Lung (tissue), 12 donors: ENCODE results near the gene EDARADD. TPM values are rescaled to one million over a fixed set of nuclear protein-coding genes. Genes with fewer than 3 reads are reported as not detected.

Source experiments
- ATAC-seq: fragments of 200-7000 bp; cut with Tn5 transposase; one replicate; pipeline ENCODE4 v1.9.1; 2020; ENCODE audit warnings: moderate number of reproducible peaks; ENCODE audit not compliant: insufficient read depth, low FRiP score
- DNase-seq, 3 donors: peaks; one replicate each; pipeline ENCODE4 v3.0.0-alpha.2; 2013 to 2017
- H3K27ac ChIP-seq, 2 donors: one replicate each; pipeline ENCODE4 v1.5.1; 2013; ENCODE audit warnings: mild to moderate bottlenecking in 2 of 2, moderate library complexity in 2 of 2, control low read depth in 1 of 2, inconsistent platforms in 1 of 2, low read depth in 1 of 2, low read length in 1 of 2
- H3K27me3 ChIP-seq, 3 donors: one replicate each; pipeline ENCODE4 v1.5.1; 2013; ENCODE audit warnings: low read length in 2 of 3; ENCODE audit not compliant: control insufficient read depth in 3 of 3, insufficient read depth in 3 of 3
- H3K36me3 ChIP-seq, 4 donors: one replicate each; pipeline ENCODE4 v1.5.1; 2013; ENCODE audit warnings: low read length in 4 of 4, mild to moderate bottlenecking in 1 of 4, moderate library complexity in 1 of 4; ENCODE audit not compliant: control insufficient read depth in 4 of 4, insufficient read depth in 4 of 4
- H3K4me1 ChIP-seq, 5 donors: one replicate each; pipeline ENCODE4 v1.5.1; 2013; ENCODE audit warnings: low read length in 5 of 5, mild to moderate bottlenecking in 2 of 5, moderate library complexity in 1 of 5; ENCODE audit not compliant: control insufficient read depth in 5 of 5, insufficient read depth in 5 of 5
- H3K4me3 ChIP-seq: one replicate; pipeline ENCODE4 v1.5.1; 2013; ENCODE audit warnings: mild to moderate bottlenecking, control low read depth, moderate library complexity
- H3K9ac ChIP-seq, 2 donors: one replicate each; pipeline ENCODE4 v1.5.1; 2013; ENCODE audit warnings: low read length in 2 of 2, control low read depth in 1 of 2; ENCODE audit not compliant: insufficient read depth in 1 of 2
- H3K9me3 ChIP-seq, 4 donors: one replicate each; pipeline ENCODE4 v1.5.1; 2013; ENCODE audit warnings: low read length in 3 of 4, mild to moderate bottlenecking in 1 of 4, moderate library complexity in 1 of 4; ENCODE audit not compliant: control insufficient read depth in 4 of 4, insufficient read depth in 3 of 4
- WGBS, 2 donors: extraction: QIAGEN DNeasy Blood & Tissue Kit; methylation state at CpG; one replicate each; pipeline ENCODE4 v1.1.7; 2013; 5-methylcytosine and 5-hydroxymethylcytosine counted together
- polyA plus RNA-seq, 2 donors: library from polyadenylated mRNA; stranded (reverse); fragments of 200-250 nt; gene quantifications; one replicate each; pipeline ENCODE4 v1.2.1, GENCODE V29; 2013
- total RNA-seq, 2 donors: library from RNA; depleted of rRNA in 1 of 2; stranded (reverse); fragments of >200 nt in 1 of 2; gene quantifications; one replicate each; pipeline ENCODE4 v1.2.1, GENCODE V29; 2014 to 2021
- TF ChIP-seq, protein P1 (sequence below): IDR thresholded peaks from 2 replicates; pipeline ENCODE4 v1.5.1; 2012; ENCODE audit warnings: mild to moderate bottlenecking; ENCODE audit errors: control extremely low read depth, extremely low read depth
- donor health status: control.
- donor health status: control.
- donor health status: Bipolar disorder and iron deficiency.
- donor health status: healthy.
- donor health status: DM: yes; HTN: yes; CAD: no.

EDARADD gene
- total and polyA plus RNA-seq, 4 donors: 0.37 to 2.3 (median 1.1) TPM

DNA sequence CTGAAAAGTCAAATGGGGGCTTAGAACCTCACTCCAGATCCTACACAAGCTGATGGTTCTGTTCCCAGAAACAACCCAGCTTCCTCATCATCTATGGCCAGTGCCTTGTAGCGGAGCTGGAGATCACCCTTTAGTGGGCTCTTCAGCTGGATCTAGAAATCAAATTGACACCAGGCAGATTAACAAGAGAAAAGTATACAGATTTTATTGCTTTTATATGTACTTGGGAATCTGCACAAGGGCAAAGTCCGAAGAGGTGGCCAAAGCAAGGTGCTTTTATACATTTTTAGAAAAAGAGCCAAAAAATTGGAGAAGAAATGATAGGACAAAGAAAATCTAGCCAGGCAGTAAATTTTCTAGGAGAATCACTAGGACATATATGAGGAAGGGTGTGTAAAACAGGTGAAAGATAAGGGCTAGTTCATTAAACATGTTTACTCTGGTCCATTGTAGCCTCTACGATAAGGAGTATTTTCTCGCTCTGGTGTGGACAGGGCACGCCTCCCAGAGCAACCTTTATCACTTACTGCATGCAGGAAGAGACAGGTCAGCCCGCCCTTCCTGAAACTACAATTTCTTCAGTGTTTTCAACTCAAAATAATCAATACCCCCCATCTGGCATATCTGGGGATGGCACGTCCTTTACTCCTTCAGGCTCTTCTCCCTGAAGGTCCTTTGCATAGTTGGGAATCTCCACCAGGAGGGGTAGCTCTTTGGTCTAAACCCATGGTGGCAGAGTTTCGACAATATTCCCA, 115.7 kb downstream of the EDARADD start:
- Histone ChIP-seq H3K9me3 (no peaks in the 10 kb centered on the region), H3K4me3 (no peak overlapping the region), H3K4me1 (peaks cover 1 to 11% (median 6%) of the 10 kb centered on the region in 5 donors), H3K9ac (no peak overlapping the region), H3K27me3 (no peaks in the 10 kb centered on the region), H3K36me3 (no peaks in the 10 kb centered on the region), H3K27ac (no peak overlapping the region)
- DNase-seq (no peak), ATAC-seq (no peak)
- WGBS, 2 donors: 91 to 93% methylated on average over 8 of the region's 8 CpGs
- TF ChIP-seq, protein P1, sequence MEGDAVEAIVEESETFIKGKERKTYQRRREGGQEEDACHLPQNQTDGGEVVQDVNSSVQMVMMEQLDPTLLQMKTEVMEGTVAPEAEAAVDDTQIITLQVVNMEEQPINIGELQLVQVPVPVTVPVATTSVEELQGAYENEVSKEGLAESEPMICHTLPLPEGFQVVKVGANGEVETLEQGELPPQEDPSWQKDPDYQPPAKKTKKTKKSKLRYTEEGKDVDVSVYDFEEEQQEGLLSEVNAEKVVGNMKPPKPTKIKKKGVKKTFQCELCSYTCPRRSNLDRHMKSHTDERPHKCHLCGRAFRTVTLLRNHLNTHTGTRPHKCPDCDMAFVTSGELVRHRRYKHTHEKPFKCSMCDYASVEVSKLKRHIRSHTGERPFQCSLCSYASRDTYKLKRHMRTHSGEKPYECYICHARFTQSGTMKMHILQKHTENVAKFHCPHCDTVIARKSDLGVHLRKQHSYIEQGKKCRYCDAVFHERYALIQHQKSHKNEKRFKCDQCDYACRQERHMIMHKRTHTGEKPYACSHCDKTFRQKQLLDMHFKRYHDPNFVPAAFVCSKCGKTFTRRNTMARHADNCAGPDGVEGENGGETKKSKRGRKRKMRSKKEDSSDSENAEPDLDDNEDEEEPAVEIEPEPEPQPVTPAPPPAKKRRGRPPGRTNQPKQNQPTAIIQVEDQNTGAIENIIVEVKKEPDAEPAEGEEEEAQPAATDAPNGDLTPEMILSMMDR: no peak

DNA sequence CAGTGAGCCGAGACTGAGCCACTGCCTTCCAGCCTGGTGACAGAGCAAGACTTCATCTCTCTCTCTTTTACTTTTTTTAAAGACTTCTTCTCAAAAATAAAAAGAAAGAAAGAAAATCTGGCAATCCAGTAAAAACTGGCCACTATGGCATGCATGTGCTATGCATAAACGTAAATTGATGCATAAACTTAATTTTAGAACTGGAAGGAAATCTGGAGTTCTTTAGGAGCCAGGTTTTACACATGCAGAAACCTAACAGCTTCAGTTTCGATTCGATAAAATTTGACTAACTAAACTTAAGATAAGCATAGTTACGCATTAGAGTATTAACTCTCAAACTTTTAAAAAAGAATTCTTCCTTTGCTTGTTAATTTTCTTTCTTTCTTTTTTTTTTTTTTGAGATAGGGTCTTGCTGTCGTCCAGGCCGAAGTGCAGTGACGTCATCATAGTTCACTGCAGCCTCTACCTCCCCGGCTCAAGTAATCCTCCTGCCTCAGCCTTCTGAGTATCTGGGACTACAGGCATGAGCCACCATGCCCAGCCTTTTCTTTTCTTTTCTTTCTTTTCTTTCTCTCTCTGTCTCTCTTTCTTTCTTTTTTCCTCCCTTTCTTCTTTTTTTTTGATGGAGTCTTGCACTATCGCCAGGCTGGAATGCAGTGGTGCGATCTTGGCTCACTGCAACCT, 117.8 kb downstream of the EDARADD start:
- DNase-seq (no peak), ATAC-seq (no peak)
- Histone ChIP-seq H3K27me3 (no peaks in the 10 kb centered on the region), H3K4me1 (peaks cover 1 to 16% (median 11%) of the 10 kb centered on the region in 5 donors), H3K36me3 (no peaks in the 10 kb centered on the region), H3K9me3 (no peaks in the 10 kb centered on the region), H3K9ac (no peak overlapping the region), H3K4me3 (no peak overlapping the region), H3K27ac (no peak overlapping the region)
- TF ChIP-seq, protein P1: no peak
- 78 to 93% methylated on average over 11 of the region's 11 CpGs for WGBS, 2 donors

DNA sequence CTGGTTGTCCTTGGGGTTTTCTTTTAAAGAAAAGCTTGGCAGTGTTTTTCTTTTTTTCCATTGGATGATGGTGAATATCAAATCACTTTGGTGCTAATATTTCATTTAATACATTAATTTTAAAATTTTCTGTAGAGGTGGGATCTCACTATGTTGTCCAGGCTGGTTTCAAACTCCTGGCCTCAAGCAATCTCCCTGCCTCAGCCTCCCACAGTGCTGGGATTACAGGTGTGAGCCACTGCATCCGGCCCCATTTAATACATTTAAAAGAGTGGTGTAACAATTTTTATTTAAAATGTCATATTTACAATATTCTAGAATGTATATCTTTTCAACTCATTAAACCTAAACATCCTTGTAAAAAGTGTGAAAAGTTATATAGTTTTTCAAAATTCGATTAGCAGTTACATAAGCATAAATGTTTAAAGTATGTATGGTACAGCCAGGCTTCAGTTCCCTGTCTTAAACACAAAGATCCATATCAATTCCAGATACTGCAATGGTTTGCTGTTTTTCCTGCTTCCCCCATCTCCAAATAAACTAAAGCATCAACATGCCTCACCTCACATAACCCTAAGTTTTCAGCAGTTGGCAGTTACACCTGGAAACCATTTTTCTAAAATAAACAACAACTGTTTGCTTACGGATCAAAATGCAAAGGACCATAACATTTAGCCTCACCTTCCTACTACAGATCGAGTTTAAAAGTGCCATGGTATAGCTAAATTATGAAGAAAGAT, 120.8 kb downstream of the EDARADD start:
- Histone ChIP-seq H3K36me3 (no peaks in the 10 kb centered on the region), H3K27ac (no peak overlapping the region), H3K9me3 (no peaks in the 10 kb centered on the region), H3K27me3 (no peaks in the 10 kb centered on the region), H3K9ac (no peak overlapping the region), H3K4me1 (peaks cover 0 to 13% (median 3%) of the 10 kb centered on the region in 5 donors), H3K4me3 (no peak overlapping the region)
- ATAC-seq (no peak), DNase-seq (peak in 1 of 3 donors; percentile 7)
- TF ChIP-seq, protein P1: no peak
- 72 to 80% methylated on average over 4 of the region's 4 CpGs for WGBS, 2 donors
